Type B pancreatic cell (in vitro differentiated cells): ENCODE results near the gene ACOT4. TPM values are rescaled to one million over a fixed set of nuclear protein-coding genes. Genes with fewer than 3 reads are reported as not detected.
"Not testable (repeated sequence)": the region's sequence is repeated elsewhere in the genome, so short reads cannot be mapped to it uniquely, and the experiment has no call there.

Source experiments
- DNase-seq: peaks from one replicate; pipeline ENCODE4 v3.0.0; 2021; ENCODE audit warnings: mixed read lengths; ENCODE audit not compliant: unreplicated experiment; ENCODE audit errors: extremely low spot score
- H3K27ac Mint-ChIP-seq: 2 replicates; pipeline ENCODE4 v1.8.0; 2021; ENCODE audit warnings: mild to moderate bottlenecking, mixed read lengths
- H3K27me3 Mint-ChIP-seq: 2 replicates; pipeline ENCODE4 v1.8.0; 2021; ENCODE audit warnings: mixed read lengths
- H3K36me3 Mint-ChIP-seq: 2 replicates; pipeline ENCODE4 v1.8.0; 2021; ENCODE audit warnings: mixed read lengths
- H3K4me1 Mint-ChIP-seq: one replicate; pipeline ENCODE4 v1.8.0; 2021; ENCODE audit warnings: mixed read lengths; ENCODE audit not compliant: unreplicated experiment
- H3K4me3 Mint-ChIP-seq: 2 replicates; pipeline ENCODE4 v1.8.0; 2021; ENCODE audit warnings: mild to moderate bottlenecking, mixed read lengths
- H3K9me3 Mint-ChIP-seq: 2 replicates; pipeline ENCODE4 v1.8.0; 2021; ENCODE audit warnings: mixed read lengths
- CTCF ChIP-seq: fragments of 200-600 bp; sonication (generic); conservative IDR thresholded peaks from 2 replicates; pipeline ENCODE4 v1.5.0; 2021; ENCODE audit warnings: antibody characterized with exemption, mild to moderate bottlenecking
- total RNA-seq: library from RNA; stranded (reverse); gene quantifications from 2 replicates; pipeline ENCODE4 v1.2.1, GENCODE V29; 2021; ENCODE audit warnings: low replicate concordance

The ACOT4 gene
- total RNA-seq, 1 donor from 2014 or later: 0.99 TPM

DNA sequence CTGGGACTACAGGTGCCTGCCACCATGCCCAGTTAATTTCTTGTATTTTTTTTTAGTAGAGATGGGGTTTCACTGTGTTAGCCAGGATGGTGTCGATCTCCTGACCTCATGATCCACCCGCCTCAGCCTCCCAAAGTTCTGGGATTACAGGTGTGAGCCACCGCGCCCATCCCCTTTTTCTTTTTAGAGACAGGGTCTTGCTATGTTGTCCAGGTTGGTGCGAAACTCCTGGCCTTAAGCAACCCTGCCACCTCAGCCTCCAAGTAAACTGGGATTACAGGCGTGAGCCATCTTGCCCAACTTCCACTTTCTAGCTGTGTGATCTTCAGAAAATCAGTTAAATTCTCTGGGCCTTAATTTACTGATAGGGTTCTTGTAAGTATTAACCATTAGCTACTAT lies 24.7 kb upstream of the ACOT4 start:
- H3K36me3 Mint-ChIP-seq: peaks cover 16% of the 10 kb centered on the region
- H3K9me3 Mint-ChIP-seq: peaks cover 14% of the 10 kb centered on the region
- H3K27me3 Mint-ChIP-seq, DNase-seq, H3K27ac Mint-ChIP-seq, H3K4me3 Mint-ChIP-seq: not testable (repeated sequence)
- H3K4me1 Mint-ChIP-seq: peaks cover 37% of the 10 kb centered on the region

DNA sequence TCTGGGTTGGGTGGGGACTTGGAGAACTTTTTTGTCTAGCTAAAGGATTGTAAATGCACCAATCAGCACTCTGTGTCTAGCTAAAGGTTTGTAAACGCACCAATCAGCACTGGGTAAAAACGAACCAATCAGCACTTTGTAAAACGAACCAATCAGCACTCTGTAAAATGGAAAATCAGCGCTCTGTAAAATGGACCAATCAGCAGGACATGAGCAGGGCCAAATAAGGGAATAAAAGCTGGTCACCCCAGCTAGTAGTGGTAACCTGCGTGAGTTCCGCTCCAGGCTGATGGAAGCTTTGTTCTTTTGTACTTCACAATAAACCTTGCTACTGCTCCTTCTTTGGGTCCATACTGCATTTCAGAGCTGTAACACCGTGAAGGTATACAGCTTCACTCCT lies 24.3 kb upstream of the ACOT4 start:
- peaks cover 37% of the 10 kb centered on the region for H3K4me1 Mint-ChIP-seq
- TF ChIP-seq CTCF: no peak
- peaks cover 19% of the 10 kb centered on the region for H3K36me3 Mint-ChIP-seq
- DNase-seq: no peak
- H3K4me3 Mint-ChIP-seq: peak overlapping the region; percentile 94
- peaks cover 10% of the 10 kb centered on the region for H3K9me3 Mint-ChIP-seq
- no peaks in the 10 kb centered on the region for H3K27me3 Mint-ChIP-seq
- peak overlapping the region; percentile 91 for H3K27ac Mint-ChIP-seq

DNA sequence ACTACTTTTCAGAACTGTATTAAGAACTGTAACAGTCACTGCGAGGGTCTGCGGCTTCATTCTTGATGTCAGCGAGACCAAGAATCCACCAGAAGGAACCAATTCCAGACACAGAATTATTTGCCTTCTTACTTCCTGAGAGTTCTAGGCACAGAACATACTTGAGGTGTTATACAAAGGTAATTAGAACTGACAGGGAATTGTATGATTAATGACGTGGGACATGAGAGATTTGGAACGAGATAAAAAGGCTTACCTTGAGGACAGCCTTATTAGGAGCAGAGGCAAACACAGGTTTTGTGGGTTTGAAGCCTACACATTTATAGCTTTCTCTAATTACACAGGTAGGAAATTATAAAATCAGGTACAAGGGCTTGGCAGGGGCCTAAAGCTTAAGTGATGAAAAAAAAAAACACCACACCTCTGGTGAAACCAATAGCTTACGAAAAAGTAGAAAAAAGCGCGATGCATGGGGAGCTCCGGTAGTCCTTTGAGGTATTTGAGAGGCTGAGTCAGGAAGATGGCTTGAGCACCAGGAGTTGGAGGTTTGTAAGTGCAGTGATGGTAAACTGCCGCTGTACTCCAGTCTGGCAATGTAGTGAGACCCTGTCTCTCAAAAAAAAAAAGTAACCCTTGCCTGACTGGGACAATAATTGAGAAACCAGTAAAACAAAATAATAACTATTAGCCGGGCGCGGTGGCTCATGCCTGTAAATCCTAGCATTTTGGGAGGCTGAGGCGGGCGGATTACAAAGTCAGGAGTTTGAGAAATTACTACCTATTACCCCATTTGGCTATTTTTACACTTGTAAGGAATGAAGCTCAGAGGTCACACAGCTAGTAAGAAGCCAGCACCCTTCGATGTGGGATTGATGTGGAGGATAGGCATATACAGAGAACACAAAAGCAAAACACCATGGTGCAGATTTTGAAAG lies 23.5 kb upstream of the ACOT4 start:
- peaks cover 17% of the 10 kb centered on the region for H3K36me3 Mint-ChIP-seq
- H3K4me1 Mint-ChIP-seq: peaks cover 37% of the 10 kb centered on the region
- H3K27me3 Mint-ChIP-seq: no peaks in the 10 kb centered on the region
- peak overlapping the region; percentile 91 for H3K27ac Mint-ChIP-seq
- peaks cover 5% of the 10 kb centered on the region for H3K9me3 Mint-ChIP-seq
- H3K4me3 Mint-ChIP-seq: peak overlapping the region; percentile 94
- no peak for TF ChIP-seq CTCF
- no peak for DNase-seq

- not testable (repeated sequence) for DNase-seq, H3K27me3 Mint-ChIP-seq, H3K9me3 Mint-ChIP-seq
- peaks cover 19% of the 10 kb centered on the region for H3K36me3 Mint-ChIP-seq
- H3K4me3 Mint-ChIP-seq: peak overlapping the region; percentile 94
- peak overlapping the region; percentile 91 for H3K27ac Mint-ChIP-seq
- H3K4me1 Mint-ChIP-seq: peaks cover 37% of the 10 kb centered on the region
Measured at GRCh38 chr14:73568886-73569184, 22.8 kb upstream of the ACOT4 start.

- Mint-ChIP-seq H3K4me3 (peak within 1 kb of the TSS; percentile 94), H3K36me3 (peaks cover 22% of the 10 kb centered on the region), H3K27ac (peak within 1 kb of the TSS; percentile 95), H3K4me1 (peaks cover 37% of the 10 kb centered on the region)
- not testable (repeated sequence) for H3K9me3 Mint-ChIP-seq, H3K27me3 Mint-ChIP-seq
- DNase-seq: peak; percentile 79
- TF ChIP-seq CTCF: peak; percentile 39
Measured at GRCh38 chr14:73569185-73569958, 22.3 kb upstream of the ACOT4 start, which contains the start of gene ACOT2. ACOT2 (plus strand) TSS chr14:73569213; CDS start chr14:73569241, 28 bp downstream.

- not testable (repeated sequence) for H3K27me3 Mint-ChIP-seq, H3K9me3 Mint-ChIP-seq, H3K27ac Mint-ChIP-seq, DNase-seq
- H3K4me3 Mint-ChIP-seq: peak overlapping the region; percentile 78
- TF ChIP-seq CTCF: peak; percentile 73
- H3K4me1 Mint-ChIP-seq: peaks cover 26% of the 10 kb centered on the region
- peaks cover 15% of the 10 kb centered on the region for H3K36me3 Mint-ChIP-seq
Measured at GRCh38 chr14:73570913-73571312, 20.8 kb upstream of the ACOT4 start.

DNA sequence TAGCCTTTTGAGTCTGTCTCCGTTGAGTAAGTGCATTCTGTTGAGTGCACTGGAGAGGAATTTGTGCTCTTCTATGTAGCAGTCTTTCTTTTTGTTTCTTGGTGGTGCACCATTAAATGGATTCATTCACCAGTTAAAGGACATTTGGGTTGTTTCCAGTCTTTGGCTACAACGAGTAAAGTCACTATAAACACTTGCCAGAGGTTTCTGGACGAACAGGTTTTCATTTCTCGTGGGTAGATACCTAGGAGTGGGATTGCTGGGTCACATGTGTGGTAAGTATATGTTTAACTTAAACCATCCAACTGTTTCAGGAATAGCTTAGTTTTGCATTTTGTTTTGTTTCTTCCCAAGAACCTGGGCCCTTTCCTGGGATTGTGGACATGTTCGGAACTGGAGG lies 18.6 kb upstream of the ACOT4 start:
- not testable (repeated sequence) for H3K27me3 Mint-ChIP-seq, H3K4me3 Mint-ChIP-seq, H3K9me3 Mint-ChIP-seq, DNase-seq
- peak overlapping the region; percentile 70 for H3K27ac Mint-ChIP-seq
- H3K4me1 Mint-ChIP-seq: peaks cover 16% of the 10 kb centered on the region
- H3K36me3 Mint-ChIP-seq: peaks cover 15% of the 10 kb centered on the region

GRCh38 chr14:73573740-73574139 lies 17.9 kb upstream of the ACOT4 start:
- H3K9me3 Mint-ChIP-seq, H3K4me3 Mint-ChIP-seq, H3K4me1 Mint-ChIP-seq, DNase-seq, H3K27ac Mint-ChIP-seq, H3K27me3 Mint-ChIP-seq: not testable (repeated sequence)
- H3K36me3 Mint-ChIP-seq: peaks cover 15% of the 10 kb centered on the region

DNA sequence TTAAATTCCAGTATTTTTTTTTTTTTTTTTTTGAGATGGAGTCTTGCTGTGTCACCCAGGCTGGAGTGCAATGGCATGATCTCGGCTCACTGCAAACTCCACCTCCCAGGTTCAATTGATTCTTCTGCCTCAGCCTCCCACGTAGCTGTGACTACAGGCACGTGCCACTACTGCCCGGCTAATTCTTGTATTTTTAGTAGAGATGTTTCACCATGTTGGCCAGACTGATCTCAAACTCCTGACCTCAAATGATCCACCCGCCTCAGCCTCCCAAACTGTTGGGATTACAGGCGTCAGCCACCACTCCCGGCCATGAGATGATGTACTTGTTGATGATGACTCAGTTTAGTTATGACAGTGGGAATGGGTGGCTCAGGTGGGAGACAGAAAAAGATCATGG lies 17.4 kb upstream of the ACOT4 start:
- H3K27me3 Mint-ChIP-seq, H3K27ac Mint-ChIP-seq, H3K4me1 Mint-ChIP-seq, DNase-seq, H3K4me3 Mint-ChIP-seq, H3K9me3 Mint-ChIP-seq: not testable (repeated sequence)
- peaks cover 15% of the 10 kb centered on the region for H3K36me3 Mint-ChIP-seq
